Mucosa of rectum (tissue), 2 donors: ENCODE data around the gene SERPINA1.
A peak's percentile ranks its signal among the peaks of the same experiment; 100 is the strongest.

Source experiments
- H3K27ac ChIP-seq, 2 donors: one replicate each; pipeline ENCODE4 v1.7.0; 2013; ENCODE audit warnings: inconsistent platforms in 2 of 2, low read depth in 2 of 2, low read length in 2 of 2
- H3K27me3 ChIP-seq, 2 donors: one replicate each; pipeline ENCODE4 v1.7.0; 2013; ENCODE audit warnings: low read length in 2 of 2; ENCODE audit not compliant: control insufficient read depth in 2 of 2, insufficient read depth in 2 of 2
- H3K36me3 ChIP-seq, 2 donors: one replicate each; pipeline ENCODE4 v1.7.0; 2013; ENCODE audit warnings: low read length in 2 of 2; ENCODE audit not compliant: control insufficient read depth in 2 of 2, insufficient read depth in 2 of 2
- H3K4me1 ChIP-seq, 2 donors: one replicate each; pipeline ENCODE4 v1.7.0; 2013; ENCODE audit warnings: low read length in 2 of 2, mild to moderate bottlenecking in 1 of 2; ENCODE audit not compliant: control insufficient read depth in 2 of 2, insufficient read depth in 2 of 2
- H3K4me3 ChIP-seq, 2 donors: one replicate each; pipeline ENCODE4 v1.7.0; 2013; ENCODE audit warnings: low read length in 2 of 2
- H3K9ac ChIP-seq, 2 donors: one replicate each; pipeline ENCODE4 v1.7.0; 2013; ENCODE audit warnings: low read length in 2 of 2, low read depth in 1 of 2, mild to moderate bottlenecking in 1 of 2
- H3K9me3 ChIP-seq, 2 donors: one replicate each; pipeline ENCODE4 v1.7.0; 2013; ENCODE audit warnings: low read length in 2 of 2; ENCODE audit not compliant: control insufficient read depth in 2 of 2
- donor health status: healthy.
- donor health status: Normal muscosa, but diverticular disease.

Gene SERPINA1

GRCh38 chr14:94392510-94392935 is 4.1 kb upstream of the SERPINA1 start:
- Histone ChIP-seq H3K27me3 (no peaks in the 10 kb centered on the region), H3K4me1 (peaks cover 20 to 26% of the 10 kb centered on the region in 2 donors), H3K36me3 (no peaks in the 10 kb centered on the region), H3K9me3 (no peaks in the 10 kb centered on the region), H3K27ac (peak overlapping the region in 1 of 2 donors; percentile 74), H3K4me3 (no peak overlapping the region), H3K9ac (no peak overlapping the region)

- H3K27ac ChIP-seq: peak overlapping the region; percentile 74 to 81
- peak overlapping the region; percentile 24 to 41 for H3K9ac ChIP-seq
- H3K36me3 ChIP-seq: no peaks in the 10 kb centered on the region
- H3K27me3 ChIP-seq: no peaks in the 10 kb centered on the region
- no peaks in the 10 kb centered on the region for H3K9me3 ChIP-seq
- H3K4me1 ChIP-seq: peaks cover 25 to 37% of the 10 kb centered on the region in 2 donors
- peak overlapping the region in 1 of 2 donors; percentile 60 for H3K4me3 ChIP-seq
These were observed 3.0 kb upstream of the SERPINA1 start for GRCh38 chr14:94391281-94391975.

- H3K4me1 ChIP-seq: peaks cover 32 to 42% of the 10 kb centered on the region in 2 donors
- H3K9me3 ChIP-seq: no peaks in the 10 kb centered on the region
- peak overlapping the region; percentile 60 for H3K4me3 ChIP-seq
- H3K36me3 ChIP-seq: no peaks in the 10 kb centered on the region
- H3K9ac ChIP-seq: peak overlapping the region; percentile 32 to 67
- H3K27ac ChIP-seq: peak overlapping the region; percentile 74 to 81
- no peaks in the 10 kb centered on the region for H3K27me3 ChIP-seq
These were observed 2.1 kb upstream of the SERPINA1 start for GRCh38 chr14:94390372-94391086.

- no peaks in the 10 kb centered on the region for H3K36me3 ChIP-seq
- H3K27ac ChIP-seq: peak overlapping the region; percentile 74 to 81
- no peaks in the 10 kb centered on the region for H3K27me3 ChIP-seq
- H3K4me1 ChIP-seq: peaks cover 34 to 46% of the 10 kb centered on the region in 2 donors
- no peaks in the 10 kb centered on the region for H3K9me3 ChIP-seq
- H3K4me3 ChIP-seq: peak overlapping the region; percentile 60
- H3K9ac ChIP-seq: peak overlapping the region; percentile 14 to 67
These were observed 1.4 kb upstream of the SERPINA1 start for GRCh38 chr14:94389731-94390371.

GRCh38 chr14:94389104-94389469 is 685 bp upstream of the SERPINA1 start:
- Histone ChIP-seq H3K4me3 (peak overlapping the region in 1 of 2 donors; percentile 60), H3K9ac (peak overlapping the region in 1 of 2 donors; percentile 2), H3K36me3 (no peaks in the 10 kb centered on the region), H3K4me1 (peaks cover 33 to 51% of the 10 kb centered on the region in 2 donors), H3K9me3 (no peaks in the 10 kb centered on the region), H3K27me3 (no peaks in the 10 kb centered on the region), H3K27ac (peak overlapping the region; percentile 16 to 81)

GRCh38 chr14:94388027-94388383 is 397 bp downstream of the SERPINA1 start:
- Histone ChIP-seq H3K9ac (peak overlapping the region in 1 of 2 donors; percentile 50), H3K27ac (peak overlapping the region; percentile 25 to 70)

GRCh38 chr14:94387051-94388026 is 1.1 kb downstream of the SERPINA1 start:
- H3K9ac ChIP-seq: peak overlapping the region; percentile 9 to 50
- no peak overlapping the region for H3K4me3 ChIP-seq
- peak overlapping the region; percentile 25 to 70 for H3K27ac ChIP-seq
- H3K27me3 ChIP-seq: no peaks in the 10 kb centered on the region
- H3K36me3 ChIP-seq: no peaks in the 10 kb centered on the region
- peaks cover 33 to 51% of the 10 kb centered on the region in 2 donors for H3K4me1 ChIP-seq
- H3K9me3 ChIP-seq: no peaks in the 10 kb centered on the region

More at GRCh38 chr14:94388027-94388383, 397 bp downstream of the SERPINA1 start:
- H3K27me3 ChIP-seq: no peaks in the 10 kb centered on the region
- H3K9me3 ChIP-seq: no peaks in the 10 kb centered on the region
- H3K4me3 ChIP-seq: peak overlapping the region in 1 of 2 donors; percentile 4
- peaks cover 33 to 51% of the 10 kb centered on the region in 2 donors for H3K4me1 ChIP-seq
- H3K36me3 ChIP-seq: no peaks in the 10 kb centered on the region

GRCh38 chr14:94386085-94387031 is 2.0 kb downstream of the SERPINA1 start:
- Histone ChIP-seq H3K4me3 (no peak overlapping the region), H3K9ac (no peak overlapping the region), H3K27ac (peak overlapping the region; percentile 63 to 70), H3K36me3 (no peaks in the 10 kb centered on the region), H3K4me1 (peaks cover 25 to 45% of the 10 kb centered on the region in 2 donors), H3K9me3 (no peaks in the 10 kb centered on the region), H3K27me3 (no peaks in the 10 kb centered on the region)
